Activated CD4-positive, alpha-beta T cell treated with anti-CD3 and anti-CD28 coated beads, Interleukin-2, amount 50 U/mL, for 48 hours (primary cell): ENCODE data around the gene IFIT1B.
"Not testable (repeated sequence)": the region's sequence is repeated elsewhere in the genome, so short reads cannot be mapped to it uniquely, and the experiment has no call there.

Experiments
- DNase-seq, 2 experiments: peaks; one replicate each; pipeline ENCODE4 v3.0.0-alpha.2; 2020

The IFIT1B gene

GRCh38 chr10:89350631-89351315 lies 27.1 kb upstream of the IFIT1B start:
- not testable (repeated sequence) for DNase-seq

DNA sequence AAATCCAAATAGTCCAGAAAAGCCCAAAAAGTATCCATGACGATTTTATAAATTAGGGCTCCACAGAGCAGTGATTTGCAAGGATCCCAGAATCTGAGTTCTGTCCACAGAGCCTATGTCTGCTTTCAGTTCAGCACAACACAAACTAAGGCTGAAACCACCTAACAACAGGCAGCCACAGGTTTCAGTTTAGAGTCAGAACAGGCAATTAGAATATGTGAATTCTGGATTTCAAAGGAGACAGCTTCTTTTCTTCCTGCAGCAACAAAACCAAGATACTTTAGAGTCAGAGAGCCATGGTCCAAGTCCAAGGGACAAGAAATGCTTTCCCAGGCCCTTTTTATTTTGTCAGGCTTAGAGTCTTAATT lies 26.5 kb upstream of the IFIT1B start:
- no peak for DNase-seq

- DNase-seq = no peak
Observed at GRCh38 chr10:89351780-89352597, 25.9 kb upstream of the IFIT1B start.

DNA sequence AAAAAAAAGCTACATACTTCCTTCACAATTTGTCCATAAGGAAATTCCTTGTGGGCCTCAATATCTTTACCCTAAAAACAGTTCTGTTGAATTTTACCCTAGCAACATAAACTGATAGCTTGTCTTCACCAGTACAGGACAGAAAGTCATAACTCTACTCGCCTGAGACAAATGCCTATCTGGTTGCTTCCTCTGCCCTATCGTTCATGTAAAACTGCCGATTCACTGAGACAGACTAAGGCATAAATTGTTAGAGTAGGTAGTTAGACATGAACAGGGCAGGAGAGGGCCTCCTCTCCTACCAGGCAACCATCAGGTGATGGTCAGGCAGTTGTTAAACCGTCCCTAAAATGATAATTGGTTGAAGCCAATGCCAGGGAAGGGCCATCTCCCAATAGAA lies 25.1 kb upstream of the IFIT1B start:
- DNase-seq = no peak

DNA sequence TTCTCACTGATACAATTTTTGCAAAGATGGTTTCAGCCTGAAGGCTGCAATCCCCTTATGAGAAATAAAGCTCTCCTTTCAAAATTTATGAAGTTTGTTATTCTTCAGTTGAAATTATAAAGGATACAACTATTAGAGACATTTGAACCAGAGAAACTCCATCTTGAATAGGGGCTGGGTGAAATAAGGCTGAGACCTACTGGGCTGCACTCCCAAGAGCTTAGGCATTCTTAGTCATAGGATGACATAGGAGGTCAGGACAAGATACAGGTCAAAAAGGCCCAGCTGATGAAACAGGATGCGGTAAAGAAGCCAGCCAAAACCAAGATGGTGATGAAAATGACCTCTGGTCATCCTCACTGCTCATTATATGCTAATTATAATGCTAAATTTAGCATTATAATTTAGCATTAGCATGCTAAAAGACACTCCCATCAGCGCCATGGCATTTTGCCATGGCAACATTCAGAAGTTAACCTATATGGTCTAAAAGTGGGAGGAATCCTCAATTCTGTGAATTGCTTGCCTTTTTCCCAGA lies 22.4 kb upstream of the IFIT1B start:
- no peak for DNase-seq

- no peak for DNase-seq
Observed at GRCh38 chr10:89357096-89357495, 20.8 kb upstream of the IFIT1B start.

GRCh38 chr10:89357975-89358374 lies 19.9 kb upstream of the IFIT1B start:
- DNase-seq = no peak

DNA sequence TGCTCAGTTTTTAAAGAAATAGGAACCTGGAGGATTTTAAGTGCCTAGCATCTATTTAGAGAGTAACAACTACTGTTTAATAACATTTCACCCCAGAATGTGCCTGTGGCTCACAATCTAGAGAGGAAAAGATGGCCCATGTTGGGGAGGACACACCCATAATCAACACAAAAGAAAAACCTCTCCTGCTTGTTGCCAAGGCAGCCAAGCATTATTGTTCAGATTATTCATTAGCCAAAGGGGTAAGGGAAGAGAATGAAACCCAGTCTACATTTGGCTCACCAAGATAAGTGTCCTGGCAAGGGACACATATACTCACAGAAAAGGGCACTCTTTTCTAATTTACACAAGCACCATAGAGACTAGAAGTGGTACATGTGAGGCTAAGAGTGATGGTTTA lies 17.7 kb upstream of the IFIT1B start:
- DNase-seq = no peak

GRCh38 chr10:89362929-89363328 lies 14.9 kb upstream of the IFIT1B start:
- DNase-seq = no peak

DNA sequence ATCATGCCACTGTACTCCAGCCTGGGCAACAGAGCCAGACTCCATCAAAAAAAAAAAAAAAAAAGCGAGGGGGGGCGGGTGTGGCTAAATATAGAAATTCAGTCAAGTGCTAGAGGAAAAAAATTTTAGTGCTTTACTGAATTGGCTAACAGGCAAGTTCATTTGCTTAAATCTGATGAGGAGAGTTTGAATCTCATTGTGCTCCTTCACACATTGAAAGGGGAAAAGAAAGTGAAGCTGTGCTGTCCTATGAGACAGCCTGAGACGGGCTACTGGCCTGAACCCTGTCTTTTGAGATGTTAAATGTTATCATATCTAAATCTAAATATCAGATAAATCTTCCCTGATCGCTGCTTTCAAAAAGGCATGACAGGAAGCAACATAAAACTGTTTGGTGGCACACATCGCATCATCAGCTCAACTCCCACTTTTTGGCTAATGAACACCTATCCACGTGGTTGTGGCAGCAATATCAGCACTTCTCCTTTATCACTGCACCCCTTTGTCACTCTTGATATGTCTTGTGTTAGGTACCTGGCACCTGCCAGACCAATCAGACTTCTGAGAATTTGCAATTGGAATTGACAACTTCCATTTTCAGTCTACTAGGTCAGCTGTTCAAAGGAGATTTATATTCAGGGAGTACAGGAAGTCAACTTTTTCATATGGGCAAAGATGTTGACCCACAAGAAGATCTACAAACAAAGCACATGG lies 14.0 kb upstream of the IFIT1B start:
- no peak for DNase-seq

- no peak for DNase-seq
Observed at GRCh38 chr10:89364531-89364930, 13.3 kb upstream of the IFIT1B start.

- no peak for DNase-seq
Observed at GRCh38 chr10:89367529-89367928, 10.3 kb upstream of the IFIT1B start.

DNA sequence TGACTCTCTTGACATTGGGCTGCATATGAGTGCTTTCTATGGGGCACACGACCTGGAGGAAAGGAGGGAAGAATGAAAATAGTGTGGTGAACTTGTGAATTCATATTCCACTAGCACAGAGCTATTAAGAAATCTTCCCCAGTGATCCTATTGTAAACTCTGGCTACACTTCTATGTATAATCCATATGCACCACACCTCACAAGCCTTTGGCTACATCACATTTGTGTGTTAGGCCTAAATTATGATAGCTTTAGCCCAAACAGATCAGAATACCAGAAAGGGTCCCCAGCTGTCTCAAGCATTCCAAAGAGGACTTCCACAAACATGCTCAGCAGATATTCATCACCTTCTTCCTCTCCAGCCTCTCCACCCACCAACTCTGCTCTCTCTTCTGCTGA lies 9.7 kb upstream of the IFIT1B start:
- no peak for DNase-seq

DNA sequence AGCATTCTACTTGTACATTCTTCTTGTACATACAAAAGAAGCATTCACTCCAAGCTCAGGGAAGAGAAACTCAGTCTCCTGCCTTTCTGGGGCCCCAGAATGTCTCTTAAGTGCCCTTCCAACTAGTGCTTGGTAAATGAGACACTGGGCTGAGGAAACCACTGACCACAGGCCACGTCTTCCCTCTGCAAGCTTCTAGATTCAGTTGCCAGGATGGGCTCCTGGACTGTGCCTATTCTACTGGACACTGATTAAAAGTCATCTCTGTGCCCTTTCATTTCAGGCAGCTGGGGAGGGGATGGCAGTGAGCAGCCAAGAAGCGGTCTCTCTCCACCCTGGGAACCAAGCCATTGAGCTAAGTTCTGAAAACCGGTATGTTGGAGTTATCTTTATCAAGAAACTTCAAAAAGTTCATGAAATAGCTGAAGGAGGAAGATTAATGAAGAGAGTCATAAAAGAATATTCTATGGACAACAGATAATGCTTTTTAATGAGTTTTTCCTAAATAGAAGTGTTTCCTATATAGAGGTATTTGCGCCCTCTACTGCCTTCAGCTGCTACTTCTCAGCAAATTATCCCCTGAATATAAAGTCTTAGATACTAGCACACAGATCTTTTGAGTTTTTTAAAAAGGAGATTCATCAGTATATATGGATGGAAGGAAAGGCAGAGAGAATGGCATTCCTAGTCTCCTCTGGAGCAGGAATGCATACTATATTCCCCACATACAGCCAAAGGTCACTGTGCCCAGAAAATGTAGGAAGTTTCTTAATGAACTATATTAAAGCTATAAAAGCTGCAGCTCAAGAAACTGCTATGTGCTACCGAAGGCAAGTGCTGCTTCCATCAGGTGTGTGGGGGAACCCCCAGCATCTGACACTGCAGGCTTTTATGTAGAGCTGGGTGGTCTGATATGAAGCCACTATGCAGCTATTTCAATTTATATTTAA lies 8.4 kb upstream of the IFIT1B start:
- DNase-seq = no peak

DNA sequence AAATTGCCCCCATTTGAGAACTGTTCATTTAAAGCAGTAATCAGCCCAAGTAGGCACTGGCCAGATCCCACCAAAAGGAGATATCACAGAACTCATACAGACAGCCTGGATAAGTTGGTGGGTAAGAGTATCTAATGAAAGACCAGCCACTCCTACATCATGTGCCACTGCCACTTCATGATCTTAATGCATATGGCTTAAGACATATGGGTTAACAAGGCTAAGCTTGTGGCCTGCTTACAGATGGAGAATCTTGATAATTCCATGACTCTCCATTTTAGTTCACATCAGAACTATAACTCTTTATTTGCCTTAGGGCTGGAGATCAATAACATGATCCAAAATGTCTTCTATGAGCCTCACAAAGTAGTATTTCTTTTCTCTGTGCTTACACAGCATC lies 6.8 kb upstream of the IFIT1B start:
- no peak for DNase-seq

DNA sequence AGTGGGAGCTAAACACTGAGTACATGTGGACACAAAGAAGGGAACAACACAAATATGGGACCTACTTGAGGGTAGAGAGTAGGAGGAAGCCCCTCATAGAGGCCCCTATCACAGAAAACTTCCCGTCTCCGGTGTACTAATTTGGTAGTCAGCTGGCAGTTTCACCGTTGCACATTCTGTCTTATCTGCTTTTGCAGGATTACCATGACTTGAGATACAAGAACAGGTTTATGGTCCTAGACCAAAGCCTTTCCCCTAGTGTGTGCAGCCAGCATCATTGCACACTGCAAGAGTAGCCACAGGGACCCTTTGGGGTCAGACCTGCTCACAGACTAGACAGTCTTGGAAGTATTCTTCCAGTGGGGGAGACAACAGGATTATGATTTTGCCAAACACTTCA lies 5.9 kb upstream of the IFIT1B start:
- no peak for DNase-seq

DNA sequence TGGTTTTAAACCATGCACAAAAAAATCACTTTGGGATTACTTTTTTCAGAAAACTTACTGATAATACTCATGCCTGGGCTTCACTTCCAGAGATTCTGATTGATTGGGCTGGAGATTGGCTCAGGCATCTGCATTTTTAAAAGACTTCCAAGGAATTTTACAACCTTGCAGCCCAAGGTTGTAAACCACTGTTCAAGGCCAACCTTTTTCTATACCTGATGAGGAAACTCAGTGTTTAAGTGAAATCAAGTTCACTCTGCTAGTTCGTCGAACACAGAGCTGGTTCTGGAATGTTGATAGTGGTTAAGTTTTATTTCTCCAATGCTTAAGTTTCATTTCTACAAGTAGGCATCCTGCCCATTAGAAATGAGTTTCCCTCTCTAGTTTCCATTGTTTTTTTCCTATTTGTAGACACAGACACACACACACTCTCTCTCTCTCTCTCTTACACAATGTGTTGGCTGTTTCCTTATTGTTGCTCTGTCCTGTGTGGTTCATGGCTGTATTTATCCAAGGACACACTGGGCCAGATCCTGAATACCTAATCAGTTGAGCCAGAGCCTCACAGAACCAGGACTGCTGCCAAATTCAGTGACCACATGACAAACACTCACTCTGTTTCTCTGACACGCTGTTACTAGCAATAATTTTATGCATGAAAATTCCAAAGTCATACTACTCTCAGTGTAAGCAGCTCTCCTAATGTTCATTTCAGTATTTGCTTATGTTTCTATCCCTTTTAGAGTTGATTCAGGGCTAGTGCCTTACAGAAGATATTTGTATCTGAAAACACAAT lies 3.7 kb upstream of the IFIT1B start:
- no peak for DNase-seq

DNA sequence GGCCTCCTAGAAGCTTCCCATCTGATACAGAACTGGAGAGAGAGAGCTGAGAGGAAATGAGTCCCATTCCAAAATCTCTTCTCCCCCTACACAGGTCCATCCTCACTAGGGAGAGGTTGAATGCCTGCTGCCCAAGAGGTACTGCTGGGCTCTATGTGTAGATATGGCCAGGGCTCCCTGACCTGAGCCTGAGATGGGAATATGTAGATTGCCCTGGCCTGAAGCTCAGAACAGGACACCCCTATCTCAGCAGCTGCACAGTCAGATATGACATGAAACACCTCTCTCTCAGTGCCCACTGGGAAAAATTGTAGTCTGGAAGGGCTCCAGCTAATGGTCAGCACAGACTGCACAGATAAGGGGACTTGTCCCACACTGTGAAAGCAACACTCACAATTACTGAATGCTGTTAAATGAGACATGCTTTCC lies 3.1 kb upstream of the IFIT1B start:
- no peak for DNase-seq

- DNase-seq = no peak
Observed at GRCh38 chr10:89379103-89379502, 1.2 kb downstream of the IFIT1B start.

GRCh38 chr10:89382757-89383156 lies 4.9 kb downstream of the IFIT1B start:
- DNase-seq = no peak

DNA sequence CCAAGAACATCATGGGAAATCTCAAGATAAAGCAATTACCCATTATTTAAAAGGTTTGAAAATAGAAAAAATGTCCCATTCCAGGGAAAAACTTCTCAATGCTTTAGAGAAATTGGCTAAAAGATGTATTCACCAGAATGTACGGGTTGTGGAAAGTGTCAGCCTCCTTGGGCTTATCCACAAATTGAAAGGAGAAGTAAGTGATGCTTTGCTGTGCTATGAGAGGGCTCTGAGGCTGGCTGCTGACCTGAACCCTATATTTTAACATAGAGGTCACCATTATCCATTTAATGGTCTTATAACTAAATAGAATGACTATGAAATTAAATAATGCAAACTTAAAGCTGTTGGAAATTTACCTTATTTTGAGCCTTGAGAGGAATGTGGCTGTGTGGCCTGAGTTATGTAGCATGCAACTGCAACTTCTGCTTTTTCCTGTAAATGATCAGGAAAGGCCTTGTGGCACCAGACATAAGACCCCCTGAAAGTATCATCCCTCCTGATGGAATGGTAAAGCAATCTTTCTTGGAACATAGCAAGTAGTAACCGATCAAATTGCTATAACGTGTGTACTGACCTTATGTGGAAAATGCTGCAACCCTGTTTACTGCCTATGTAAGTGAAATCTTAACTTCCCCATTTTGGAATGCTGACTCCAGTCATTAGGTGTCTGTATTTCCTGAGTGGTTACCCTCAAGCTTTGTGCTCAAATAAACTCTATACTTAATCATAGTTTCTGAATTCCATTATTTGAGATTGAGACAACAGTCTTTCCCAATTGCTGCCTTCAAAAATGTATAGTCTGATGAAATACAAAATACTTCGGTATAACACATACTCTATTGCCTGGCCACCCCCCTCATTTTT lies 6.9 kb downstream of the IFIT1B start:
- no peak for DNase-seq
